ENCODE measurements around the gene ASAH2B. TPM values are rescaled to one million over a fixed set of nuclear protein-coding genes. Genes with fewer than 3 reads are reported as not detected.
"Not testable (repeated sequence)": the region's sequence is repeated elsewhere in the genome, so short reads cannot be mapped to it uniquely, and the experiment has no call there.

Gene ASAH2B
- total and polyA plus RNA-seq, 8 donors = 1.4 to 3.9 (median 2.2) TPM

DNA sequence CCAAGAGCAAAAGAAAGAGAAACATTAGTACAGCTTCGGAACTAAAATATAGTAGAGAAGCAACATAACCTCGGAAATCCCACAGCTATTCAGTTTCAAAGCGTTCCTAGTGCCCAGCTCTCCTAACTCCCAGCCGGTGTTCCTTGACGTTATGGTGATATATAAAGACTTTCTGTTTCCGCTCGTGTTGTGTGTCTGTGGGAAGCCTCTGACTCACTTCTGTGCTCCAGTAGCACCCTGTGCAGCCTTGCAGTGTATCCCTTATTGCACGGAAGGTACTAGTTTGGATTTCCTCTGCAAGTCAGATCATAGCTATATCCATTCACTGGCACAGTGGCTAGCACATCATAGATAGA is 535 bp downstream of the ASAH2B start:
- H3K4me1 ChIP-seq = no peaks in the 10 kb centered on the region
- peak overlapping the region; percentile 38 to 78 (median 70) for H3K4me3 ChIP-seq
- WGBS, 2 donors = 0 to 1% methylated on average over 8 of the region's 8 CpGs
- intact Hi-C loops (cut with DNase I) = no loop called here
- no peak for FAIRE-seq
- peak; percentile 32 to 65 (median 56) for ATAC-seq
- H3K27ac ChIP-seq = peak overlapping the region; percentile 64 to 85 (median 75)
- TF ChIP-seq, protein P1, sequence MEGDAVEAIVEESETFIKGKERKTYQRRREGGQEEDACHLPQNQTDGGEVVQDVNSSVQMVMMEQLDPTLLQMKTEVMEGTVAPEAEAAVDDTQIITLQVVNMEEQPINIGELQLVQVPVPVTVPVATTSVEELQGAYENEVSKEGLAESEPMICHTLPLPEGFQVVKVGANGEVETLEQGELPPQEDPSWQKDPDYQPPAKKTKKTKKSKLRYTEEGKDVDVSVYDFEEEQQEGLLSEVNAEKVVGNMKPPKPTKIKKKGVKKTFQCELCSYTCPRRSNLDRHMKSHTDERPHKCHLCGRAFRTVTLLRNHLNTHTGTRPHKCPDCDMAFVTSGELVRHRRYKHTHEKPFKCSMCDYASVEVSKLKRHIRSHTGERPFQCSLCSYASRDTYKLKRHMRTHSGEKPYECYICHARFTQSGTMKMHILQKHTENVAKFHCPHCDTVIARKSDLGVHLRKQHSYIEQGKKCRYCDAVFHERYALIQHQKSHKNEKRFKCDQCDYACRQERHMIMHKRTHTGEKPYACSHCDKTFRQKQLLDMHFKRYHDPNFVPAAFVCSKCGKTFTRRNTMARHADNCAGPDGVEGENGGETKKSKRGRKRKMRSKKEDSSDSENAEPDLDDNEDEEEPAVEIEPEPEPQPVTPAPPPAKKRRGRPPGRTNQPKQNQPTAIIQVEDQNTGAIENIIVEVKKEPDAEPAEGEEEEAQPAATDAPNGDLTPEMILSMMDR (IDR thresholded peaks at IDR 0.05) = no peak
- no peaks in the 10 kb centered on the region for H3K9me3 ChIP-seq
- no peaks in the 10 kb centered on the region for H3K27me3 ChIP-seq
- no peak for DNase-seq
- no peaks in the 10 kb centered on the region for H3K36me3 ChIP-seq

DNA sequence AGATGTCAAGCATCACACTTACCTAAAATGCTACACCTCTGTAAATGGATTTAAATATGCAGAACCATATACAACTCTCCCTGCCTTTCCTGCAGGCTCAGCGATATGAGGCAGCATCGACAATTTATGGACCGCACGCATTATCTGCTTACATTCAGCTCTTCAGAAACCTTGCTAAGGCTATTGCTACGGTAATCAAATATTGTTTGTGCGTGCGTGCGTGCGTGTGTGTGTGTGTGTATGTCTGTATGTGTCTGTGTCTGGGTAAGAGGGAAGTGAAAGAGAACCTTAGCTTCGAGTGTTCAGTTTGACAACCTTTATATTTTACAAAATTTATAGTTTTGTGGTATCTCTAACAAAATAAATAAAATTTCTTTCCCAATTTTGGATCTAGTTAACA is 3.1 kb downstream of the ASAH2B start:
- H3K36me3 ChIP-seq; H3K27ac ChIP-seq; H3K9me3 ChIP-seq; FAIRE-seq; DNase-seq; H3K4me1 ChIP-seq; intact Hi-C loops (cut with DNase I); ATAC-seq; H3K27me3 ChIP-seq; H3K4me3 ChIP-seq: not testable (repeated sequence)
- 93 to 95% methylated on average over 10 of the region's 10 CpGs for WGBS, 2 donors

DNA sequence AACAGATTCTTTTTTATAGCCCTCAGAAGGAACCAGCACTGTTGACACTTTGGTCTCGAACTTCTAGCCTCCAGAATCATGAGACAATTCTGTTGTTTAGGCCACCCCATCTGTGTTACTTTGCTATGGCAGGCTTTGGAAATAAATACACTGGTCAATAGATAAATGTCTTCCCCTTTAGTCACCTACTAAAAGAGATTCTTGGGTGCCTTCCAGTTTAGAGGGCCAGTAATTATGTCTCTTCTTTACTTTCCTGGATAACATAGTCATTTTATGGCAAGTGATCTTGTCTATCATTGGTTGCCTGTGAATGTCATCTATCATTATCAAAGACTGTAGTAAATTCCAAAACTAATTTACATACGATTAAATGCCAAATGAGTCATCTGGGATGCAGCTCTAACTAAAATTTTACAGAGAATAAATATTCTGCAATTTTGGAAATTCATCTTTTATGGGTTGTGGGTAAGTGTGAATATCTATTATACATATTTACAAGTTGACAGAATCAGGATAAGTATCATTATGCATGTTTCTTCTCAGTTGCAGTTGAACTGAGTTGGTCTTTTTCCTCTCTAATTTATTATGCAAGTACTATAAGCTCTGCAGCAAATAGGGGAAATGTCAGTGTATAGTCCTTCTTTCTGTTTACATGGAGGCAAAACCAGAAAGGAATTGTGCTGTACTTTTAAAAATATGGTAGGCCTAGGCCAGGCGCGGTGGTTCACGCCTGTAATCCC is 27.2 kb downstream of the ASAH2B start:
- H3K36me3 ChIP-seq; H3K4me1 ChIP-seq; H3K27me3 ChIP-seq; ATAC-seq; H3K27ac ChIP-seq; intact Hi-C loops (cut with DNase I); H3K4me3 ChIP-seq; FAIRE-seq; DNase-seq; H3K9me3 ChIP-seq: not testable (repeated sequence)
- 96 to 98% methylated on average over 4 to 5 of the region's 5 CpGs for WGBS, 2 donors

DNA sequence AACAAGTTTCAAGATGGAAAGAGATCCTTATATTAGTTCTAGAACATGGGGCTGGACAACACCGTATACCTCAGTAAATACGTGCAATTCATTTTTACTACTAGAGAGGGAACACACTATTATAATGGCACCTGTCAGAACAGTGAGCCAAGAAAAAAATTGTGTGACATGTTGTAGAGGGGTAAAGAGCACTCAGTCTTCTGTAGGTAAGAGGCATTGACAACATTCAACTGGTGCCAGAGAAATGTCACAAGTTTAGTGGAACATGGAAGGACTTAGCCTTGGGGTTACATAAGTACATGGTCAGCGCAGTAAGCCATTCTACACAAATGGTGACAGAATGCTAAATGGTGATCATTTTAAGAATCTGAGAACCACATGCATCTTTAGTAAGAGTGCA is 32.3 kb downstream of the ASAH2B start:
- FAIRE-seq; H3K27ac ChIP-seq; H3K27me3 ChIP-seq; H3K4me3 ChIP-seq; H3K9me3 ChIP-seq; H3K36me3 ChIP-seq; intact Hi-C loops (cut with DNase I); H3K4me1 ChIP-seq; ATAC-seq; DNase-seq: not testable (repeated sequence)
- 79 to 90% methylated on average over 3 of the region's 3 CpGs for WGBS, 2 donors

DNA sequence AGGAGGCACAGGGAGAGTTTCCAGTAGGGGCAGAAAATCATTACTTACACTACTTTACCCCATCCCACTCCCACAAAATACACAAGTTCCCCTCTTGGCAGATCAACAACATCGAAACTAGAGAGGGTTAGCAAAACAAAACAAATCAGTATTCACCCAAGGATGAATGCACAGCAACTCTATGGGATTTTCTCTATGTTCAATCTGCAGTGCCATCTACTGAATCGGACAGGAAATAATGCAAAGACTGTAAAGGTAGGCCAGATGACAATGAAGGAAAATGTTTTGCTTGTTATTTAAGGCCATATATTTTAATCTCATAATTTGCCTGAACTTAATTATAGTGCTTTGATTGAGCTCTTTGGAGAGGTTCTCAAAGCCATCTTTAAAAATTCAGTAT is 35.1 kb downstream of the ASAH2B start:
- H3K27me3 ChIP-seq; H3K4me1 ChIP-seq; H3K9me3 ChIP-seq; ATAC-seq; H3K36me3 ChIP-seq; H3K4me3 ChIP-seq; DNase-seq; FAIRE-seq; H3K27ac ChIP-seq; intact Hi-C loops (cut with DNase I): not testable (repeated sequence)
- WGBS, 2 donors = 54 to 66% methylated on average over 2 of the region's 2 CpGs

DNA sequence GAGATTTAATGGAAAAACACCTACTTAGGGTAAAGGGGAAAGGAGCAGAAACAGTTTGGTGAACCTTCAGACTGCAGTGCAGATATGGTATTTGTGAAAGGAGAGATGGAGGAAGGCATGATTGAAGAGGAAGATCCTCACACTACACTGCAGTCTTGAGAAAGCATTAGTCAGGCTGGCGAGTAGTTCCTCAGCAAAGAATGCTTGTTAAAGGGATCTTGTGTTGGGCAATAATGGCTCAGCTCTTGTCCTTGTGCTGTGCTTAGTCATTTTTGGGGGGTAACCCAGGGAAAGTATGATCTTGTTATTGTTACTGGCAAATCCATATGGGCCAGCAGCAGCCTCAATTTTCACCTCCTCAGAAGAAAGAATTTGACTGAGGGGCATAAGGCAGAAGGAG is 40.3 kb downstream of the ASAH2B start:
- ATAC-seq; H3K4me1 ChIP-seq; H3K4me3 ChIP-seq; H3K27ac ChIP-seq; H3K36me3 ChIP-seq; H3K9me3 ChIP-seq; intact Hi-C loops (cut with DNase I); DNase-seq; FAIRE-seq; H3K27me3 ChIP-seq: not testable (repeated sequence)
- WGBS, 2 donors = 71 to 83% methylated on average over 1 of the region's 1 CpG

DNA sequence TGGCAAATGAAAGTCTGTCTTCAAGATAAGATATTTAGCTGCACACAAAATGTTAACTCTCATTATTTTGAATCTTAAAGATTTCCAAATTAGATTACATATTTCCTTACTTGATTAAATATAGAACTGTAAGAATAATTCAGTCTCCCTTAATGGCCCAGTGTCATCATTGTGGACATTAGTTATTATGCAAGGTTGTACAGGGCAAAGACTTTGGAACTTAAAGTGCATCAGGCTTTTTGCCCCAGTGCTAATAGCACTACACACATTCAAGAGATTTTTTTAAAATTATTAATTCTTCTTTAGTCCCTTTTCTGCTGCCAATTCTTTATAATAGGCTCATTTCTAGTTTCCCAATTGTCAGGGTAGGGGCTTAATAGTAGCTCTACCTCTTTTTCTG is 42.3 kb downstream of the ASAH2B start:
- H3K4me3 ChIP-seq; H3K27me3 ChIP-seq; H3K4me1 ChIP-seq; ATAC-seq; intact Hi-C loops (cut with DNase I); H3K27ac ChIP-seq; H3K9me3 ChIP-seq; FAIRE-seq; H3K36me3 ChIP-seq; DNase-seq: not testable (repeated sequence)

DNA sequence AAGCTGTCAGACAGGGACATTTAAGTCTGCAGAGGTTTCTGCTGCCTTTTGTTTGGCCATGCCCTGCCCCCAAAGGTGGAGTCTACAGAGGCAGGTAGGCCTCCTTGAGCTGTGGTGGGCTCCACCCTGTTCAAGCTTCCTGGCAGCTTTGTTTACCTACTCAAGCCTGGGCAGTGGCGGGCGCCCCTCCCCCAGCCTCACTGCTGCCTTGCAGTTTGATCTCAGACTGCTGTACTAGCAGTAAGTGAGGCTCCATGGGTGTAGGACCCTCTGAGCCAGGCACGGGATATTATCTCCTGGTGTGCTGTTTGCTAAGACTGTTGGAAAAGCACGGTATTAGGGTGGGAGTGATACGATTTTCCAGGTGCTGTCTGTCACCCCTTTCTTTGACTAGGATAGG is 48.2 kb downstream of the ASAH2B start:
- not testable (repeated sequence) for FAIRE-seq

More for the DNA sequence above, 48.2 kb downstream of the ASAH2B start:
- H3K4me3 ChIP-seq; intact Hi-C loops (cut with DNase I); H3K36me3 ChIP-seq; H3K27me3 ChIP-seq; H3K27ac ChIP-seq; H3K4me1 ChIP-seq; ATAC-seq; H3K9me3 ChIP-seq: not testable (repeated sequence)
- DNase-seq = peak in 2 of 6 donors; percentile 10 to 28
- 37 to 51% methylated on average over 5 of the region's 5 CpGs for WGBS, 2 donors
